DND-41 (cell line): ENCODE data around the gene ARMH3.

ENCODE experiments used
- ATAC-seq: fragments of 200-7000 bp; cut with Tn5 transposase; 3 replicates; pipeline ENCODE4 v1.9.1; 2021; ENCODE audit warnings: low read depth; ENCODE audit not compliant: insufficient read depth
- DNase-seq: peaks from one replicate; pipeline ENCODE4 v3.0.0-alpha.2; 2020
- H2AFZ ChIP-seq: 2 replicates; pipeline ENCODE4 v1.6.0; 2012; ENCODE audit warnings: low read depth, low read length
- H3K27ac ChIP-seq: 2 replicates; pipeline ENCODE4 v1.5.1; 2012; ENCODE audit warnings: low read length, inconsistent platforms
- H3K27me3 ChIP-seq: fragments of 200-600 bp; sonication (generic); 2 replicates; pipeline ENCODE4 v1.6.0; 2012; ENCODE audit warnings: low read length, mild to moderate bottlenecking, inconsistent platforms; ENCODE audit not compliant: insufficient read depth, poor library complexity
- H3K36me3 ChIP-seq: 2 replicates; pipeline ENCODE4 v1.5.1; 2012; ENCODE audit warnings: low read length, inconsistent platforms; ENCODE audit not compliant: insufficient read depth
- H3K4me1 ChIP-seq: 2 replicates; pipeline ENCODE4 v1.5.1; 2012; ENCODE audit warnings: mild to moderate bottlenecking, low read length; ENCODE audit not compliant: insufficient read depth
- H3K4me2 ChIP-seq: 2 replicates; pipeline ENCODE4 v1.6.0; 2012; ENCODE audit warnings: mild to moderate bottlenecking, moderate library complexity, low read length, inconsistent platforms; ENCODE audit not compliant: insufficient read depth
- H3K4me3 ChIP-seq, 2 experiments: fragments of 200-600 bp in 1 of 2; shearing (Covaris generic) in 1 of 2; 2 replicates each; pipeline ENCODE4 v1.5.1; 2012 to 2016; ENCODE audit warnings: inconsistent platforms in 2 of 2, low read length in 2 of 2, mild to moderate bottlenecking in 2 of 2, low read depth in 1 of 2, moderate library complexity in 1 of 2
- H3K79me2 ChIP-seq: 2 replicates; pipeline ENCODE4 v1.6.0; 2012; ENCODE audit warnings: low read length, inconsistent platforms; ENCODE audit not compliant: insufficient read depth
- H3K9ac ChIP-seq: 2 replicates; pipeline ENCODE4 v1.6.0; 2012; ENCODE audit warnings: low read depth, mild to moderate bottlenecking, inconsistent platforms, low read length, moderate library complexity
- H3K9me3 ChIP-seq: 2 replicates; pipeline ENCODE4 v1.5.1; 2012; ENCODE audit warnings: low read length, moderate library complexity, mild to moderate bottlenecking, inconsistent platforms; ENCODE audit not compliant: insufficient read depth, severe bottlenecking
- H4K20me1 ChIP-seq: 2 replicates; pipeline ENCODE4 v1.6.0; 2012; ENCODE audit warnings: low read length; ENCODE audit not compliant: insufficient read depth
- CTCF ChIP-seq: IDR thresholded peaks from 2 replicates; pipeline ENCODE4 v1.5.1; 2012; ENCODE audit warnings: borderline replicate concordance, low read length, moderate library complexity, mild to moderate bottlenecking; ENCODE audit not compliant: poor library complexity, severe bottlenecking; ENCODE audit errors: extremely low read depth
- EZH2 ChIP-seq: IDR thresholded peaks from 3 replicates; pipeline ENCODE4 v1.6.1; 2012; ENCODE audit warnings: borderline replicate concordance, low read depth, mild to moderate bottlenecking, moderate library complexity, low read length, inconsistent platforms; ENCODE audit not compliant: severe bottlenecking

ARMH3 gene

DNA sequence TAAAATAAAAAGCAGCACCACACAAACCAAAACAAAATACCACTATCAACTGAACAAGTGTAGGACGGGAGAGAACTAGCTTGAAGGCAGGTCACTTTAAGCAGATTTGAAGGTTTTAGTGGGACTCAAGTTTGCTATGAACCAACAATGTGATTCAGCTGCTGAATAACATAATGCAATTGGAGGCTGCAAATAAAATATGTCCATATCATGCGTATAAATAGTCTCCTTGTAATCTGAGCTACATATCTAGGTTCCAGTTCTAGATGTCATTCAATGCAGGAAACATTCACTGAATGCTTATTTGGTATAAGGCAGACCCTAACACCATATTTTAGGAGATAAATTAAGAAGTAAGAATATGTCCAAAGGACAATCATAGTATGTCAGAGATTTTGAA lies 130.9 kb downstream of the ARMH3 start:
- H4K20me1 ChIP-seq: no peaks in the 10 kb centered on the region
- H3K36me3 ChIP-seq: no peaks in the 10 kb centered on the region
- H3K27me3 ChIP-seq: no peaks in the 10 kb centered on the region
- H3K4me1 ChIP-seq: no peaks in the 10 kb centered on the region
- no peaks in the 10 kb centered on the region for H3K79me2 ChIP-seq
- H3K9me3 ChIP-seq: no peaks in the 10 kb centered on the region
- ATAC-seq (no peak), DNase-seq (no peak)
- no peak for TF ChIP-seq EZH2
- TF ChIP-seq CTCF: no peak
- no peak overlapping the region for H3K27ac ChIP-seq
- no peak overlapping the region for H2AFZ ChIP-seq
- H3K4me3 ChIP-seq: no peak overlapping the region
- H3K4me2 ChIP-seq: no peak overlapping the region
- H3K9ac ChIP-seq: no peak overlapping the region

GRCh38 chr10:101923256-101923655 lies 132.7 kb downstream of the ARMH3 start:
- no peaks in the 10 kb centered on the region for H3K79me2 ChIP-seq
- H3K27me3 ChIP-seq: no peaks in the 10 kb centered on the region
- TF ChIP-seq CTCF (no peak), EZH2 (no peak)
- H3K4me3 ChIP-seq: no peak overlapping the region
- DNase-seq: no peak
- no peaks in the 10 kb centered on the region for H4K20me1 ChIP-seq
- no peak for ATAC-seq
- no peak overlapping the region for H2AFZ ChIP-seq
- H3K9ac ChIP-seq: no peak overlapping the region
- H3K36me3 ChIP-seq: peaks cover 4% of the 10 kb centered on the region
- no peaks in the 10 kb centered on the region for H3K4me1 ChIP-seq
- H3K9me3 ChIP-seq: no peaks in the 10 kb centered on the region
- H3K27ac ChIP-seq: no peak overlapping the region
- H3K4me2 ChIP-seq: no peak overlapping the region

GRCh38 chr10:101922846-101923245 lies 133.1 kb downstream of the ARMH3 start:
- Histone ChIP-seq H4K20me1 (no peaks in the 10 kb centered on the region), H3K4me1 (no peaks in the 10 kb centered on the region), H3K4me2 (no peak overlapping the region), H3K79me2 (no peaks in the 10 kb centered on the region), H3K9ac (no peak overlapping the region), H2AFZ (no peak overlapping the region), H3K4me3 (no peak overlapping the region), H3K27me3 (no peaks in the 10 kb centered on the region), H3K9me3 (no peaks in the 10 kb centered on the region), H3K36me3 (peaks cover 4% of the 10 kb centered on the region), H3K27ac (no peak overlapping the region)
- TF ChIP-seq CTCF (no peak), EZH2 (no peak)
- DNase-seq (no peak), ATAC-seq (no peak)

GRCh38 chr10:101920546-101920945 lies 135.4 kb downstream of the ARMH3 start:
- no peak overlapping the region for H3K4me3 ChIP-seq
- no peak for TF ChIP-seq CTCF
- TF ChIP-seq EZH2: no peak
- H3K9me3 ChIP-seq: no peaks in the 10 kb centered on the region
- H4K20me1 ChIP-seq: no peaks in the 10 kb centered on the region
- no peak overlapping the region for H3K9ac ChIP-seq
- no peak overlapping the region for H3K27ac ChIP-seq
- H3K27me3 ChIP-seq: no peaks in the 10 kb centered on the region
- no peaks in the 10 kb centered on the region for H3K79me2 ChIP-seq
- no peak overlapping the region for H3K4me2 ChIP-seq
- H3K36me3 ChIP-seq: peaks cover 4% of the 10 kb centered on the region
- no peak overlapping the region for H2AFZ ChIP-seq
- no peaks in the 10 kb centered on the region for H3K4me1 ChIP-seq
- ATAC-seq: no peak
- no peak for DNase-seq
